GM12874 (cell line): ENCODE data around the gene PIP5KL1.
A peak's percentile ranks its signal among the peaks of the same experiment; 100 is the strongest.

Experiments
- TF ChIP-seq, protein P1 (sequence below): IDR thresholded peaks from 2 replicates; pipeline ENCODE4 v1.5.1; 2011; ENCODE audit warnings: low read depth, mild to moderate bottlenecking, control low read depth, low read length, moderate library complexity; ENCODE audit not compliant: insufficient read depth

The PIP5KL1 gene

DNA sequence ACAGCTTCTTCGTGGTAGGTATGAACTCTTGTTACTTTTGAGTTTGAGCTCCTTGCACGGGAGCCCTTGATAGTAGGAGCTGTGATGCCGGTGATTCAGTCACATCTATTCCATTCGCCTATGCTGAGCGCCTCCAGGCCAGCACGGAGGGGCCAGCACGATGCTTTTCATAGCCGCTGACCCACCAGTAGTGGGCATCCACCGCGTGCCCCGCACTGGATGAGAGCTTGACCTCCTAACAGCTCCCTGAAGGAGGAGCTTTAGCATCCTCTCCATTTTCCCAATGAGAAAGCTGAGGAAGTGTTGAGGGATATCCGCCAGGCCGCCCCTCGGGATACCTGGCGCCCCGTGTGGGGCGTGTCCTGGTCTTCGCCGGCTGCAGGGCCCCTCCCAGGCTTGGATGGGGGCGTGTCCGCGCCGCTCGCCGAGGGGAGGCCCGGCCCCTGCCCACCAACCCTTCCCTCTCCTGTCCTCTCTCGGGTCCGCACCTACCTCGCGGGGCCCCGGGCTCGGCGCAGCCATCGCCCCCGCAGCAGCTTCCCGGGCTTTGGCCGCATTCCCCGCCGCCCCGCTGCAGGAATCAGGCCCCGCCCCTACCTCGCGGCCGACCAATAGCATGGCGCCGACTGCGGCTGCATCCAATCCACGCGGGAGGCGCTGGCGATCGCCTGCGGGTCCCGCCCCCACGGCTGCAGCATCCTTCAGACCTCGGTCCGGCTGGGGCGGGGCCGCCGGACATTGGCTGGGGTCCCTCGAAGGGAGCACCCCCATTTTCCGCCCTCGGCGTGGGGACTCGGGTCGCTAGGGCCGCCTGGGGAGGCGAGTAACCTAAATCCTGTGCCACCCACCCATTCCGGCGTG is at the start of gene PIP5KL1:
TSS of gene PIP5KL1 (minus strand) at position 547 of the 861 bp plus-strand sequence. CDS start at position 522, 25 bp downstream.
- TF ChIP-seq, protein P1, sequence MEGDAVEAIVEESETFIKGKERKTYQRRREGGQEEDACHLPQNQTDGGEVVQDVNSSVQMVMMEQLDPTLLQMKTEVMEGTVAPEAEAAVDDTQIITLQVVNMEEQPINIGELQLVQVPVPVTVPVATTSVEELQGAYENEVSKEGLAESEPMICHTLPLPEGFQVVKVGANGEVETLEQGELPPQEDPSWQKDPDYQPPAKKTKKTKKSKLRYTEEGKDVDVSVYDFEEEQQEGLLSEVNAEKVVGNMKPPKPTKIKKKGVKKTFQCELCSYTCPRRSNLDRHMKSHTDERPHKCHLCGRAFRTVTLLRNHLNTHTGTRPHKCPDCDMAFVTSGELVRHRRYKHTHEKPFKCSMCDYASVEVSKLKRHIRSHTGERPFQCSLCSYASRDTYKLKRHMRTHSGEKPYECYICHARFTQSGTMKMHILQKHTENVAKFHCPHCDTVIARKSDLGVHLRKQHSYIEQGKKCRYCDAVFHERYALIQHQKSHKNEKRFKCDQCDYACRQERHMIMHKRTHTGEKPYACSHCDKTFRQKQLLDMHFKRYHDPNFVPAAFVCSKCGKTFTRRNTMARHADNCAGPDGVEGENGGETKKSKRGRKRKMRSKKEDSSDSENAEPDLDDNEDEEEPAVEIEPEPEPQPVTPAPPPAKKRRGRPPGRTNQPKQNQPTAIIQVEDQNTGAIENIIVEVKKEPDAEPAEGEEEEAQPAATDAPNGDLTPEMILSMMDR = no peak

DNA sequence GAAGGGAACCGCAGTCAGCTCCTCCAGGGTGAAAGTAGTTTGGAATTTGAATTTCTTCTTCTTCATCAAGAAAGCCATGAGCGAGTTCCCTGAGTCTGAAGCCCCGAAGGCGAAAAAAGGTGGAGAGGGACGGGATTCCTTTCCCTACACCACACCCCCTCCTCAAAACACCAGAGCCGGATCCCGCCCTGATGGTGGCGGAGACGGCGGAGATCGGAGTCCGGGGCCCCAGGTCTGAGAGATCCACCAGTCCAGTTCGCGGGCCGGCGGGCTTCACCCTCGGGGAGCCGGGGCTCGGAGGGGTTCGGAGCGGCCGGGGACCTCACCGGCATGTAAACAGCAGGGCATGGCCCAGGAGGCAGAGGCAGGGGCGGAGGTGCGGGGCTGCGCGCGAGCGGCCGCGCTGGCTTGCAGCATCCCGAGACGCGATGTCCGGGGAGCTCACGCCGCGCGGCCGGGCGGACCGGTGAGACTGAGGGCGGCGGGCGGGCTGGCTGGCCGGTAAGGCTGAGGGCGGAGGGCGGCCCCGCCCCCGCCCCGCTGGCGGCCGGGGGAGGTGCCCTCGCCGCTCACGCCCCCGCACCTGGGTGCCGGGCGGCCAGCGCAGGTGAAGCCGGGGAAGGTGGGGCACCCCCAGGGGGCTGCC is 49.6 kb upstream of the PIP5KL1 start:
- TF ChIP-seq, protein P1 = no peak

DNA sequence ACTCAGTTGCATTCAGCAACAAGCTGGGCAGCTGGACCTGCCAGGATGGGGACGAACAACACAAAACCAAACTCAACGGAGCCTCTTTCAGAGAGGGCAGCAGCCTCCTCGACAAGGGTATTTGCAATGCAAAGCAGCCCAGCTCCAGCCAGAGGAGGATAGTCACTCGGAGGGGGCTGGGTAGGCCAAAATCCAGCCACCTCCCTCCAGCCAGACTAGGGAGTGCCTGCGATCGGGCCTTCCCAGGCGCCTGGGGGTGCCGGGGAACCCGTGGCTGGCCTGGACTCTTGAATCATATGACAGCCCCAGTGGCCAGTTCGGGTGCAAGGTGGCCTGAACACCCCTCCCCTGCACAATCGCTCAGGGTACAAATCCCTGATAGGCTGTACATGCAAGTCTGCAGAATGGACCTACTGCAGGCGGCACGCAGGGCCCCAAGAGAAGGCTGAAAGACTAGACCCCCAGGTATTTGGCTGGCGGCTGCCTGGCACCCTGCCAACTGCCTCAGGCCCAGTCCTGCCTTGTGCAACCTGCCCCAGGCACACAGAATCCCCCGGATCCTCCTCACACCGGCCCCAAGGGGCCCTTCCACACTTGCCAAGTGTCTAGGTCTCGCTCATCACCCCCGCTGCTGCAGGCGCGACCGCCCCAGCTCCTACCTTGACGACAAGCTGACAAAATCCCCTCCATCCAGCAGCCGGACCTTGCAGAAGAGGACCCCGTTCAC is 48.9 kb upstream of the PIP5KL1 start:
- TF ChIP-seq, protein P1 = no peak

GRCh38 chr9:127979015-127979332 is 48.4 kb upstream of the PIP5KL1 start:
- TF ChIP-seq, protein P1 = no peak

DNA sequence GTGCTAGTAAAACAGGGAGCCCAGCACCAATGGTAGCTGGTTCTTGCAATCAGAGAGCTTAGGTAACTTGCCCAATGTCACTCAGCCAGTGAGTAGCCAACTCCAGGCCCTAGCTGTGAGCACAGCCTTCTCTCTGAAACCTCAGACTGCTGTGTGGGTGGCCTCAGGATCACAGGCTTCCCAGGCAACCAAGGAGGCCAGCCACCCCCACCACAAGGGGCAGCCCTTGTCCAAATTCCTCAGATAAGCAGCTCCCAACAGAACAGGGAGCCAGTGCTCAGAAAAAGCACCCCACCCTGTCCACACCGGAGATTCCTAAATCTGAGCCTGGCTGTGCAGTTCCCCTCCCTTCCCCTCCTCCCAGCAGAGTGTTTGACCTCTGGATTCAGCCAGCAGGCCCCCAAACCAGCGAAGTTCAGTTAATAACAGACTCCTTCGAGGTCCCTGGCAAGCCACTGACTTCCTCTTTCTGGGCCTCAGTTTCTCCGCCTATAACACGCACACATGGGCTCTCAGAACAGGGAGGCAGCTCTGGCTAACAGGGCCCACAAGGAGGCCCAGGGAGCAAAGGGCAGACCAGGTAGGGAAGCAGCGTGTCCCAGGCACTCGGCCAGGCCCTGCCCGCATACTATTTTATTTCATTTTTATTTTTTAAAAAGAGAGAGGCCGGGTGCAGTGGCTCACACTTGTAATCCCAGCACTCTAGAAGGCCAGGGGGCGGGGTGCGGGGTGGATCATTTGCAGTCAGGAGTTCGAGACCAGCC is 47.5 kb upstream of the PIP5KL1 start:
- TF ChIP-seq, protein P1 = 0 out of 2 replicates have a peak, but pooled peaks have one; percentile 11

DNA sequence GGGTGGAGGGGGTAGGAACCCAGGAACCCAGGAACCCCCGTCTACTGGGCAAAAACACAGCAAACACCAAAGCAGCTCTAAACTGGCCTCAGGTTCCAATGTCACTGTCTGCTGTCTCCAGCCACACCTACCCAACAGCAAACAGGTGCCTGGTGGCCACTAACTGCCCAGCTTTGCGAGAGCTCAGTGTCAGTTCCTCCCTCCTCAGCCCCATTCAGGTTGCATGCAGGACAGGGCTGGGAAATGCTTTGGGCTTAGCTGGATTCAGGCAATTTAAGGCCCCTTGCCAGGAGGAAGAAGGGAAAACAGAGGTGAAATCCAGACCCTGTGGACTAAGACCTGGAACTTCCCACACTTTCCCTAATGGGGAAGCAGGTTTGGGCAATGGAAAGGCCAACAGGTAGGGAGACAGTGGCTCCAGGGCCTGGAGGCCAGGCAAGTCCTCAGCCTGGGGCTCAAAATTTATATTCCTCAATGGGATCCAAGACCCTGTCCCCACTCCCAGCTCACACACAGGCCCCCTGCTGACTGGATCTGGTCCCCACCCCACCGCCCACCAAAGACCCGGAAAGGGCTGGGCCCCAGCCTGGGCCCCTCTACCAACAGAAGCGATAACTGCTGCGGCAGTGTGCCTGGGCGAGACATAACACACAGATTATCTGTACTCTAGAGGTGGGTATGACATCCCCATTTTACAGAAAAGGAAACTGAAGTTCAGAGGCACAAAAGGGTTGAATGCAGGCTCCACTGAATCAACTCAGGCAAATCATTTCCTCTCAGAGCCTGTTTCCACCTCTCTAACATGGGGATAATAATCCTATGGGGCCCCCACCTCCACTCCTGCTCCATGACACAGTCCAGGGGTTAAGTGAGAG is 46.7 kb upstream of the PIP5KL1 start:
- TF ChIP-seq, protein P1 = no peak
